SK-N-SH treated with all-trans-retinoic acid at 6 μM for 48 hours (cell line): ENCODE data around the gene CENPE.

Experiments
- ATAC-seq: fragments of 200-7000 bp; cut with Tn5 transposase; 3 replicates; pipeline ENCODE4 v1.9.1; 2020; ENCODE audit warnings: mild to moderate bottlenecking, moderate library complexity
- ARNTL ChIP-seq: fragments of 450-650 bp; formaldehyde crosslinking; IDR thresholded peaks from 2 replicates; pipeline ENCODE4 v1.5.0; 2020; ENCODE audit warnings: low read depth, mild to moderate bottlenecking, moderate library complexity, borderline replicate concordance
- BACH2 ChIP-seq: fragments of 250-450 bp; sonication (Bioruptor Pico); IDR thresholded peaks from 2 replicates; pipeline ENCODE4 v1.9.0; 2021; ENCODE audit warnings: mild to moderate bottlenecking, borderline replicate concordance
- CSDC2 ChIP-seq: fragments of 250-450 bp; sonication (Bioruptor Pico); IDR thresholded peaks from 2 replicates; pipeline ENCODE4 v1.5.0; 2020; ENCODE audit warnings: mild to moderate bottlenecking, moderate library complexity
- ESRRG ChIP-seq: fragments of 250-450 bp; sonication (Bioruptor Pico); IDR thresholded peaks from 2 replicates; pipeline ENCODE4 v1.6.1; 2021; ENCODE audit warnings: mild to moderate bottlenecking
- GLIS3 ChIP-seq: fragments of 250-450 bp; sonication (Bioruptor Pico); IDR thresholded peaks from 2 replicates; pipeline ENCODE4 v1.5.0; 2020; ENCODE audit warnings: mild to moderate bottlenecking, moderate library complexity
- ISL1 ChIP-seq: fragments of 250-450 bp; sonication (Bioruptor Pico); IDR thresholded peaks from 2 replicates; pipeline ENCODE4 v2.1.2; 2022; ENCODE audit warnings: mild to moderate bottlenecking, moderate library complexity
- OSR1 ChIP-seq: fragments of 250-450 bp; sonication (Bioruptor Pico); IDR thresholded peaks from 2 replicates; pipeline ENCODE4 v1.8.0; 2022; ENCODE audit warnings: moderate library complexity, mild to moderate bottlenecking, inconsistent platforms
- PPARA ChIP-seq: fragments of 250-450 bp; sonication (Bioruptor Pico); IDR thresholded peaks from 2 replicates; pipeline ENCODE4 v1.5.0; 2020; ENCODE audit warnings: mild to moderate bottlenecking, borderline replicate concordance
- RARB ChIP-seq: fragments of 250-450 bp; sonication (Bioruptor Pico); IDR thresholded peaks from 2 replicates; pipeline ENCODE4 v1.8.0; 2021; ENCODE audit warnings: mild to moderate bottlenecking, moderate library complexity
- TCF4 ChIP-seq: fragments of 250-450 bp; sonication (Bioruptor Pico); IDR thresholded peaks from 2 replicates; pipeline ENCODE4 v1.8.0; 2021; ENCODE audit warnings: mild to moderate bottlenecking, moderate library complexity, borderline replicate concordance
- ZC3H10 ChIP-seq: fragments of 250-450 bp; sonication (Bioruptor Pico); IDR thresholded peaks from 2 replicates; pipeline ENCODE4 v1.5.1; 2021; ENCODE audit warnings: mild to moderate bottlenecking, moderate library complexity
- ZFP30 ChIP-seq: fragments of 450-650 bp; formaldehyde crosslinking; IDR thresholded peaks from 2 replicates; pipeline ENCODE4 v1.5.0; 2022; ENCODE audit warnings: mild to moderate bottlenecking, moderate library complexity
- ZNF565 ChIP-seq: fragments of 450-650 bp; formaldehyde crosslinking; conservative IDR thresholded peaks from 2 replicates; pipeline ENCODE4 v1.5.0; 2020; ENCODE audit warnings: low read depth, mild to moderate bottlenecking, moderate library complexity
- ZNF70 ChIP-seq: fragments of 450-650 bp; formaldehyde crosslinking; IDR thresholded peaks from 2 replicates; pipeline ENCODE4 v1.5.0; 2020; ENCODE audit warnings: mild to moderate bottlenecking, moderate library complexity
- ZNF8 ChIP-seq: fragments of 450-650 bp; formaldehyde crosslinking; IDR thresholded peaks from 2 replicates; pipeline ENCODE4 v1.5.0; 2020; ENCODE audit warnings: mild to moderate bottlenecking, moderate library complexity
- TF ChIP-seq, protein P1 (sequence below): fragments of 250-450 bp; sonication (Bioruptor Pico); IDR thresholded peaks from 2 replicates; pipeline ENCODE4 v1.8.0; 2021; ENCODE audit warnings: low read depth, mild to moderate bottlenecking, moderate library complexity, borderline replicate concordance
- TF ChIP-seq, protein P2 (sequence below): fragments of 250-450 bp; sonication (Bioruptor Pico); IDR thresholded peaks from 2 replicates; pipeline ENCODE4 v1.8.0; 2020; ENCODE audit warnings: mild to moderate bottlenecking, moderate library complexity, borderline replicate concordance
- TF ChIP-seq, protein P3 (sequence below): fragments of 250-450 bp; sonication (Bioruptor Pico); IDR thresholded peaks from 2 replicates; pipeline ENCODE4 v1.5.0; 2020; ENCODE audit warnings: mild to moderate bottlenecking, moderate library complexity
- TF ChIP-seq, protein P4 (sequence below): fragments of 250-450 bp; sonication (Bioruptor Pico); IDR thresholded peaks from 2 replicates; pipeline ENCODE4 v1.5.1; 2021; ENCODE audit warnings: mild to moderate bottlenecking, moderate library complexity

The CENPE gene

DNA sequence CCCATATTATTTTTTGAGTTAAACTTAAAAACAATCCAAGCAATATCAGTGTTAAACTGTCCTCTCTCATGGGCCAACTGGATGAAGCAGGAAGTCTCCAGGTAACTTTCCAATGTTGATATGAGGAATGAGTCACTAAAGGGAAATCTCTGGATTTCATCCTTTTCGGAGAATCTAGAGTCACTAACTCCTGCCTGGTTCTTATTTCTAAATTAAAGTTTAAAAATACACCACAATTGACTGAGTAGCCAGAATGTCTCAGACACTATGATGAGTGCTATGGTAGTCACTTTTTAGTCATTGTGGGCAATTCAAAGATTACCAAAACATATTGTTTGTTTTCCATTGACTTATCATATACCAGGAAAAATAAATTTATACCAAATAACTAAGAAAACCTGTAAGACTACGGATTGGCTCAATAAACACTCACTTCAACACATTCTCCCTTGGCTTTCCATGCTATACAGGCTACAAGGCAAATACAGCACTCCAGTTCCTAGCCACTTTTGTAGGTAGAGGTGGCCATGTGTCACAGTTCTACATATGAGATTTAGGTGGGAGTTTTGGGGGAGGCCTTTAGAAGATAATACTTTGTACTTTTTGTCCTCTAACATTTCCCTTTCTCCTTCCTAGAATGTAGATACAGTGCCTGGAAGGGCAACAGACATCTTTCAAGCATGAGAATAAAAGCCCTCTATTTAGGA lies 130.1 kb downstream of the CENPE start (continued):
- no peak for TF ChIP-seq PPARA (CRISPR knock-in tag)
- no peak for TF ChIP-seq ZFP30
- TF ChIP-seq, protein P1, sequence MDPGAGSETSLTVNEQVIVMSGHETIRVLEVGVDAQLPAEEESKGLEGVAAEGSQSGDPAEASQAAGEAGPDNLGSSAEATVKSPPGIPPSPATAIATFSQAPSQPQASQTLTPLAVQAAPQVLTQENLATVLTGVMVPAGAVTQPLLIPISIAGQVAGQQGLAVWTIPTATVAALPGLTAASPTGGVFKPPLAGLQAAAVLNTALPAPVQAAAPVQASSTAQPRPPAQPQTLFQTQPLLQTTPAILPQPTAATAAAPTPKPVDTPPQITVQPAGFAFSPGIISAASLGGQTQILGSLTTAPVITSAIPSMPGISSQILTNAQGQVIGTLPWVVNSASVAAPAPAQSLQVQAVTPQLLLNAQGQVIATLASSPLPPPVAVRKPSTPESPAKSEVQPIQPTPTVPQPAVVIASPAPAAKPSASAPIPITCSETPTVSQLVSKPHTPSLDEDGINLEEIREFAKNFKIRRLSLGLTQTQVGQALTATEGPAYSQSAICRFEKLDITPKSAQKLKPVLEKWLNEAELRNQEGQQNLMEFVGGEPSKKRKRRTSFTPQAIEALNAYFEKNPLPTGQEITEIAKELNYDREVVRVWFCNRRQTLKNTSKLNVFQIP (CRISPR knock-in tag) = no peak
- TF ChIP-seq, protein P2, sequence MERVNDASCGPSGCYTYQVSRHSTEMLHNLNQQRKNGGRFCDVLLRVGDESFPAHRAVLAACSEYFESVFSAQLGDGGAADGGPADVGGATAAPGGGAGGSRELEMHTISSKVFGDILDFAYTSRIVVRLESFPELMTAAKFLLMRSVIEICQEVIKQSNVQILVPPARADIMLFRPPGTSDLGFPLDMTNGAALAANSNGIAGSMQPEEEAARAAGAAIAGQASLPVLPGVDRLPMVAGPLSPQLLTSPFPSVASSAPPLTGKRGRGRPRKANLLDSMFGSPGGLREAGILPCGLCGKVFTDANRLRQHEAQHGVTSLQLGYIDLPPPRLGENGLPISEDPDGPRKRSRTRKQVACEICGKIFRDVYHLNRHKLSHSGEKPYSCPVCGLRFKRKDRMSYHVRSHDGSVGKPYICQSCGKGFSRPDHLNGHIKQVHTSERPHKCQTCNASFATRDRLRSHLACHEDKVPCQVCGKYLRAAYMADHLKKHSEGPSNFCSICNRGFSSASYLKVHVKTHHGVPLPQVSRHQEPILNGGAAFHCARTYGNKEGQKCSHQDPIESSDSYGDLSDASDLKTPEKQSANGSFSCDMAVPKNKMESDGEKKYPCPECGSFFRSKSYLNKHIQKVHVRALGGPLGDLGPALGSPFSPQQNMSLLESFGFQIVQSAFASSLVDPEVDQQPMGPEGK = no peak
- no peak for TF ChIP-seq CSDC2 (CRISPR knock-in tag)
- TF ChIP-seq, all 23 proteins: peak for 0

DNA sequence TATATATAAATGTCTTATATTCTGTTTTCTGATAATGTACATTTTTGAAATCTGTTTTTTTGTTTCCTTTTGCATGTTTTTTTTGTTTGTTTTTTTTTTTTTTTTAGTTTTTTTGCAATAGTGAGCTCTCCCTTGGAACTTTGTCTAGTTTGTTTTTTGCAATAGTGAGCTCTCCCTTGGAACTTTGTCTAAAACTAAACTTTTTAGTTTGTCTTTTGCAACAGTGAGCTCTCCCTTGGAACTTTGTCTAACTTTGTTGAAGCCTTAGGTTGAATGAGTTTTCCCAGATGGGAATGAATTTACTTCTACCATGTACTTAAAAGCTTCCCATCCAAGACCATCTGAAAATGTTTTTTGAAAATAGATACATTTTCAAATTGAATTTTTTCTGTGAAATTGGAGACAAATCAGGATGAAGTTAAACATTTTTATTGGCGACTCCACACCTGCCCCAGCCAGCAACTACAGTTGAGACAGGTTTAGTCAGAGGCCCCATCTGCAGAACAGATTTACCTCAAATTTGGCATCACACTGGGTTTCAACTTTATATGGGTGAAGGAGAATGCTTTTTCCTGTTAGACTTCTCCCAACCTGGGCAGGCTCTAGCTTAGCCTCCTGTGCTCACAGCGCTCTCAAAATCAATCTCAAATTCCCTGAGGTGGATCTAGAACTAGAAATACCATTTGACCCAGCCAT lies 137.5 kb downstream of the CENPE start:
- TF ChIP-seq, protein P1 (CRISPR knock-in tag) = no peak
- TF ChIP-seq ARNTL (no peak), ZC3H10 (CRISPR knock-in tag) (no peak), CSDC2 (CRISPR knock-in tag) (no peak), ZNF565 (CRISPR knock-in tag) (no peak), ZNF8 (no peak), BACH2 (CRISPR knock-in tag) (no peak), TCF4 (CRISPR knock-in tag) (no peak), OSR1 (no peak), ISL1 (CRISPR knock-in tag) (no peak), ZNF70 (CRISPR knock-in tag) (no peak), ESRRG (CRISPR knock-in tag) (no peak), GLIS3 (no peak), ZFP30 (no peak), RARB (no peak)
- TF ChIP-seq, protein P3, sequence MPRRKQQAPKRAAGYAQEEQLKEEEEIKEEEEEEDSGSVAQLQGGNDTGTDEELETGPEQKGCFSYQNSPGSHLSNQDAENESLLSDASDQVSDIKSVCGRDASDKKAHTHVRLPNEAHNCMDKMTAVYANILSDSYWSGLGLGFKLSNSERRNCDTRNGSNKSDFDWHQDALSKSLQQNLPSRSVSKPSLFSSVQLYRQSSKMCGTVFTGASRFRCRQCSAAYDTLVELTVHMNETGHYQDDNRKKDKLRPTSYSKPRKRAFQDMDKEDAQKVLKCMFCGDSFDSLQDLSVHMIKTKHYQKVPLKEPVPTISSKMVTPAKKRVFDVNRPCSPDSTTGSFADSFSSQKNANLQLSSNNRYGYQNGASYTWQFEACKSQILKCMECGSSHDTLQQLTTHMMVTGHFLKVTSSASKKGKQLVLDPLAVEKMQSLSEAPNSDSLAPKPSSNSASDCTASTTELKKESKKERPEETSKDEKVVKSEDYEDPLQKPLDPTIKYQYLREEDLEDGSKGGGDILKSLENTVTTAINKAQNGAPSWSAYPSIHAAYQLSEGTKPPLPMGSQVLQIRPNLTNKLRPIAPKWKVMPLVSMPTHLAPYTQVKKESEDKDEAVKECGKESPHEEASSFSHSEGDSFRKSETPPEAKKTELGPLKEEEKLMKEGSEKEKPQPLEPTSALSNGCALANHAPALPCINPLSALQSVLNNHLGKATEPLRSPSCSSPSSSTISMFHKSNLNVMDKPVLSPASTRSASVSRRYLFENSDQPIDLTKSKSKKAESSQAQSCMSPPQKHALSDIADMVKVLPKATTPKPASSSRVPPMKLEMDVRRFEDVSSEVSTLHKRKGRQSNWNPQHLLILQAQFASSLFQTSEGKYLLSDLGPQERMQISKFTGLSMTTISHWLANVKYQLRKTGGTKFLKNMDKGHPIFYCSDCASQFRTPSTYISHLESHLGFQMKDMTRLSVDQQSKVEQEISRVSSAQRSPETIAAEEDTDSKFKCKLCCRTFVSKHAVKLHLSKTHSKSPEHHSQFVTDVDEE (CRISPR knock-in tag) = no peak
- TF ChIP-seq, protein P4, sequence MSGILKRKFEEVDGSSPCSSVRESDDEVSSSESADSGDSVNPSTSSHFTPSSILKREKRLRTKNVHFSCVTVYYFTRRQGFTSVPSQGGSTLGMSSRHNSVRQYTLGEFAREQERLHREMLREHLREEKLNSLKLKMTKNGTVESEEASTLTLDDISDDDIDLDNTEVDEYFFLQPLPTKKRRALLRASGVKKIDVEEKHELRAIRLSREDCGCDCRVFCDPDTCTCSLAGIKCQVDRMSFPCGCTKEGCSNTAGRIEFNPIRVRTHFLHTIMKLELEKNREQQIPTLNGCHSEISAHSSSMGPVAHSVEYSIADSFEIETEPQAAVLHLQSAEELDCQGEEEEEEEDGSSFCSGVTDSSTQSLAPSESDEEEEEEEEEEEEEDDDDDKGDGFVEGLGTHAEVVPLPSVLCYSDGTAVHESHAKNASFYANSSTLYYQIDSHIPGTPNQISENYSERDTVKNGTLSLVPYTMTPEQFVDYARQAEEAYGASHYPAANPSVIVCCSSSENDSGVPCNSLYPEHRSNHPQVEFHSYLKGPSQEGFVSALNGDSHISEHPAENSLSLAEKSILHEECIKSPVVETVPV (CRISPR knock-in tag) = no peak
- TF ChIP-seq, protein P2 = no peak
- no peak for ATAC-seq
